ENCODE results near the gene BICDL2. TPM values are rescaled to one million over a fixed set of nuclear protein-coding genes. Genes with fewer than 3 reads are reported as not detected.

The BICDL2 gene
- total and polyA plus RNA-seq, 2 of the 4 experiments (the other 2 are of a cell fraction) = 0.17 to 0.18 TPM

- Histone ChIP-seq H3K36me3 (ENCODE audit: control insufficient read depth, insufficient read depth, low read length) (no peaks in the 10 kb centered on the region), H3K27me3 (ENCODE audit: control insufficient read depth, insufficient read depth, low read length) (peaks cover 54% of the 10 kb centered on the region), H2BK5ac (ENCODE audit: low read depth, low read length, poor library complexity, severe bottlenecking) (no peak overlapping the region), H3K56ac (ENCODE audit: extremely low read depth, insufficient read depth, low read length) (no peak overlapping the region), H2BK120ac (ENCODE audit: low read depth, low read length) (no peak overlapping the region), H2BK20ac (ENCODE audit: low read depth, low read length) (no peak overlapping the region), H4K8ac (ENCODE audit: low read depth in 2 of 2, low read length in 2 of 2) (no peak overlapping the region), H3K9me1 (ENCODE audit: insufficient read depth, low read length) (no peaks in the 10 kb centered on the region), H3K18ac (ENCODE audit: low read depth, low read length) (no peak overlapping the region), H2AK9ac (replicated peaks; ENCODE audit: low read depth, low read length, poor library complexity) (no peak overlapping the region), H4K91ac (ENCODE audit: insufficient read depth, low read depth, low read length) (no peak overlapping the region), H3K79me1 (ENCODE audit: low read depth in 1 of 2, low read length in 2 of 2) (no peaks in the 10 kb centered on the region), H4K20me1 (ENCODE audit: insufficient read depth, low read length) (no peaks in the 10 kb centered on the region), H3K27ac (ENCODE audit: insufficient read depth, low read length) (no peak overlapping the region), H3K9me3 (ENCODE audit: control insufficient read depth, insufficient read depth, low read length) (no peaks in the 10 kb centered on the region), H3K23ac (ENCODE audit: low read depth, low read length) (no peak overlapping the region), H4K5ac (ENCODE audit: low read depth, low read length) (no peak overlapping the region), H3K4me1 (ENCODE audit: control insufficient read depth, insufficient read depth, low read length) (no peaks in the 10 kb centered on the region), H2AFZ (replicated peaks; ENCODE audit: low read length, poor library complexity) (no peak overlapping the region), H2AK5ac (ENCODE audit: low read depth, low read length) (no peak overlapping the region), H3K4me2 (ENCODE audit: low read depth, low read length) (no peak overlapping the region), H3K9ac (ENCODE audit: low read depth, low read length) (no peak overlapping the region), H3K4ac (ENCODE audit: low read depth, low read length) (no peak overlapping the region), H3K4me3 (ENCODE audit: insufficient read depth, low read depth, low read length) (no peak overlapping the region), H3K14ac (replicated peaks; ENCODE audit: low read depth, low read length) (no peak overlapping the region), H2BK15ac (ENCODE audit: low read depth, low read length) (no peak overlapping the region)
- DNase-seq = no peak
- ChIA-PET CTCF (no interaction called here), POLR2A (ENCODE audit: unreplicated experiment) (no interaction called here)
- ATAC-seq (ENCODE audit: low read depth) = no peak
- intact Hi-C loops (cut with micrococcal nuclease) (no loop called here), dilution Hi-C loops (cut with HindIII; ENCODE audit: low sequenced_read_pairs, unreplicated experiment) (no loop called here), in situ Hi-C loops (cut with MboI; ENCODE audit: low sequenced_read_pairs) (no loop called here)
- no TSS peak for BruUV-seq (replicated peaks)
- TF ChIP-seq RAD21 (IDR thresholded peaks at IDR 0.05; ENCODE audit: low read length) (no peak), USF2 (IDR thresholded peaks at IDR 0.05; ENCODE audit: low read depth, low read length) (no peak), CTCF (conservative IDR thresholded peaks at IDR 0.05; ENCODE audit: low read depth, low read length) (no peak), CHD1 (IDR thresholded peaks at IDR 0.05; ENCODE audit: low read depth, low read length) (no peak), MXI1 (IDR thresholded peaks at IDR 0.05; ENCODE audit: borderline replicate concordance, low read depth, low read length) (no peak), MAZ (IDR thresholded peaks at IDR 0.05; ENCODE audit: borderline replicate concordance, low read depth, low read length) (no peak), POLR2A (IDR thresholded peaks at IDR 0.05; ENCODE audit: low read depth, low read length) (no peak), RFX5 (IDR thresholded peaks at IDR 0.05; ENCODE audit: low read depth, low read length) (no peak), NFE2L2 (IDR thresholded peaks at IDR 0.05; ENCODE audit: low read depth, low read length) (no peak), RCOR1 (IDR thresholded peaks at IDR 0.05; ENCODE audit: insufficient replicate concordance, low read length) (no peak), CEBPB (IDR thresholded peaks at IDR 0.05; ENCODE audit: low read depth, low read length) (no peak), BHLHE40 (IDR thresholded peaks at IDR 0.05; ENCODE audit: low read depth, low read length) (no peak), ELK1 (IDR thresholded peaks at IDR 0.05; ENCODE audit: borderline replicate concordance, low read depth, low read length) (no peak), MAFK (IDR thresholded peaks at IDR 0.05; ENCODE audit: low read depth, low read length) (no peak), SMC3 (IDR thresholded peaks at IDR 0.05; ENCODE audit: low read depth, low read length) (no peak), FOS (IDR thresholded peaks at IDR 0.05; ENCODE audit: low read depth, low read length) (no peak)
- WGBS, 2 experiments (ENCODE audit: extremely low coverage in 2 of 2, insufficient read length in 1 of 2) = no CpG with 5 or more reads among the region's 13 CpGs
Observed at GRCh38 chr16:2996298-2996697, 40.4 kb downstream of the BICDL2 start.

Data from IMR-90 (cell line).